AG09319 (cell line): ENCODE data around the gene PCSK2.
A peak's percentile ranks its signal among the peaks of the same experiment; 100 is the strongest.

Experiments used
- DNase-seq: peaks from one replicate; pipeline ENCODE4 v3.0.0-alpha.2; 2010; ENCODE audit warnings: low read depth; ENCODE audit errors: extremely low read depth
- CTCF ChIP-seq: IDR thresholded peaks from 2 replicates; pipeline ENCODE4 v1.5.1; 2011; ENCODE audit warnings: low read depth, mild to moderate bottlenecking, inconsistent platforms, low read length, moderate library complexity

Gene PCSK2

GRCh38 chr20:17226410-17227218 lies at the start of gene PCSK2:
Gene PCSK2, plus strand, starts transcription at chr20:17227040. Its CDS starts 266 bp downstream, at chr20:17227306.
- TF ChIP-seq CTCF = no peak
- DNase-seq = peak; percentile 14

GRCh38 chr20:17177341-17177740 lies 49.5 kb upstream of the PCSK2 start:
- DNase-seq = no peak

GRCh38 chr20:17179840-17180239 lies 47.0 kb upstream of the PCSK2 start:
- TF ChIP-seq CTCF = no peak
- DNase-seq = no peak

More at GRCh38 chr20:17177341-17177740, 49.5 kb upstream of the PCSK2 start:
- no peak for TF ChIP-seq CTCF

- DNase-seq = no peak
- no peak for TF ChIP-seq CTCF
These were observed 36.7 kb upstream of the PCSK2 start for GRCh38 chr20:17189976-17190695.

GRCh38 chr20:17197041-17197440 lies 29.8 kb upstream of the PCSK2 start:
- TF ChIP-seq CTCF = no peak
- DNase-seq = no peak

- no peak for DNase-seq
- TF ChIP-seq CTCF = no peak
These were observed 24.8 kb upstream of the PCSK2 start for GRCh38 chr20:17202030-17202429.

GRCh38 chr20:17202673-17203072 lies 24.2 kb upstream of the PCSK2 start:
- no peak for DNase-seq
- TF ChIP-seq CTCF = no peak
